WTC11 (cell line): ENCODE results near the gene ADAP1. TPM values are rescaled to one million over a fixed set of nuclear protein-coding genes. Genes with fewer than 3 reads are reported as not detected.

Experiments used
- ATAC-seq: fragments of 200-7000 bp; cut with Tn5 transposase; 2 replicates; pipeline ENCODE4 v1.10.0; 2021; ENCODE audit warnings: mild to moderate bottlenecking, moderate library complexity
- CTCF ChIA-PET: fragments of 300-600 bp; sonication (Branson Sonifier 250); formaldehyde crosslinking; loops from one replicate; lab custom pipeline; 2021; ENCODE audit warnings: antibody characterized with exemption; lab: Charles Lee
- POLR2A ChIA-PET: fragments of 350-600 bp; sonication (Branson Sonifier 250); formaldehyde crosslinking; loops from one replicate; lab custom pipeline; 2021; ENCODE audit warnings: antibody characterized with exemption; lab: Charles Lee
- DNase-seq: peaks from one replicate; pipeline ENCODE4 v3.0.0; 2021; ENCODE audit warnings: low spot score
- H3K27ac Mint-ChIP-seq: 2 replicates; pipeline ENCODE4 v1.8.0; 2021; ENCODE audit warnings: mixed read lengths
- H3K27me3 Mint-ChIP-seq: 2 replicates; pipeline ENCODE4 v1.8.0; 2021; ENCODE audit warnings: low read depth, mild to moderate bottlenecking, moderate library complexity, mixed read lengths
- H3K36me3 Mint-ChIP-seq: 2 replicates; pipeline ENCODE4 v1.8.0; 2021; ENCODE audit warnings: mixed read lengths
- H3K4me1 Mint-ChIP-seq: 2 replicates; pipeline ENCODE4 v1.8.0; 2022; ENCODE audit warnings: mixed read lengths
- H3K4me3 Mint-ChIP-seq: 2 replicates; pipeline ENCODE4 v1.8.0; 2021; ENCODE audit warnings: mild to moderate bottlenecking, moderate library complexity, mixed read lengths
- H3K9me3 Mint-ChIP-seq: 2 replicates; pipeline ENCODE4 v1.8.0; 2021; ENCODE audit warnings: mixed read lengths
- ZNF232 ChIP-seq: sonication (generic); formaldehyde crosslinking; IDR thresholded peaks from 2 replicates; pipeline ENCODE4 v1.8.0; 2022; ENCODE audit warnings: mild to moderate bottlenecking, missing genetic modification reagents
- ZNF671 ChIP-seq: fragments of 250-450 bp; sonication (Bioruptor Pico); IDR thresholded peaks from 2 replicates; pipeline ENCODE4 v1.8.0; 2021; ENCODE audit warnings: mild to moderate bottlenecking
- total RNA-seq: library from RNA; stranded (reverse); gene quantifications from 3 replicates; pipeline ENCODE4 v1.2.3, GENCODE V29; 2021
- TF ChIP-seq, protein P1 (sequence below): sonication (generic); formaldehyde crosslinking; conservative IDR thresholded peaks from 2 replicates; pipeline ENCODE4 v1.8.1; 2023; ENCODE audit warnings: mild to moderate bottlenecking, low read depth, missing genetic modification reagents, moderate library complexity
- TF ChIP-seq, protein P2 (sequence below): sonication (generic); formaldehyde crosslinking; IDR thresholded peaks from 2 replicates; pipeline ENCODE4 v1.8.1; 2022; ENCODE audit warnings: missing genetic modification reagents, borderline replicate concordance
- TF ChIP-seq, protein P3 (sequence below): sonication (generic); formaldehyde crosslinking; IDR thresholded peaks from 2 replicates; pipeline ENCODE4 v1.8.1; 2023; ENCODE audit warnings: mild to moderate bottlenecking, missing genetic modification reagents, moderate library complexity
- TF ChIP-seq, protein P4 (sequence below): sonication (generic); formaldehyde crosslinking; IDR thresholded peaks from 2 replicates; pipeline ENCODE4 v1.8.0; 2022; ENCODE audit warnings: missing genetic modification reagents

The ADAP1 gene
- total RNA-seq, 1 experiment from 2014 or later = 4.3 TPM

DNA sequence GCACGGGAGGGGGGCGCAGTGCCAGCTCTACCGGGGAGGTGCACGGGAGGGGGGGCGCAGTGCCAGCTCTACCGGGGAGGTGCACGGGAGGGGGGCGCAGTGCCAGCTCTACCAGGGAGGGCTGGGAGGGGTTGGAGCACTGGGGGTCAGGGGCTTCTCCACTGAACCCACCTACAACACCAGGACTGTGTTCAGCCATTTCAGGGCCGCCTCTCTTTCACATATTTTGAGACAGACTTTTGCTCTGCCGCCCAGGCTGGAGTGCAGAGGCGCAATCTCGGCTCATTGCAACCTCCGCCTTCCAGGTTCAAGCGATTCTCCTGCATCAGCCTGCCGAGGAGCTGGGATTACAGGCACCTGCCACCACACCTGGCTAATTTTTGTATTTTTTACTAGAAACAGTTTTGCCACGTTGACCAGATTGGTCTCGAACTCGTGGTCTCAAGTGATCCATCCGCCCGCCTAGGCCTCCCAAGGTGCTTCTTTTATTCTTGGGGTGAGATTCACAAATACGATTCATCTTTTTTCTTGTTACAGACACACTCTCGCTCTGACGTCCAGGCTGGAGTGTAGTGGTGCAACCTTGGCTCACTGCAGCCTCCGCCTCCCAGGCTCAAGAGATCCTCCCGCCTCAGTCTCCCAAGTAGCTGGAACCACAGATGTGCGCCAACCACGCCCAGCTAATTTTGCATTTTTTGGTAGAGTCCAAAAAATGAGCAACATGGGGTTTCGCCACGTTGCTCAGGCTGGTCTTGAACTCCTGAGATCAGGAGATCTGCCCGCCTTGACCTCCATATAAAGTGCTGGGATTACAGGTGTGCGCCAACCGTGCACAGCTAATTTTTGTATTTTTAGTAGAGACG is 37.0 kb downstream of the ADAP1 start:
- TF ChIP-seq, protein P1, sequence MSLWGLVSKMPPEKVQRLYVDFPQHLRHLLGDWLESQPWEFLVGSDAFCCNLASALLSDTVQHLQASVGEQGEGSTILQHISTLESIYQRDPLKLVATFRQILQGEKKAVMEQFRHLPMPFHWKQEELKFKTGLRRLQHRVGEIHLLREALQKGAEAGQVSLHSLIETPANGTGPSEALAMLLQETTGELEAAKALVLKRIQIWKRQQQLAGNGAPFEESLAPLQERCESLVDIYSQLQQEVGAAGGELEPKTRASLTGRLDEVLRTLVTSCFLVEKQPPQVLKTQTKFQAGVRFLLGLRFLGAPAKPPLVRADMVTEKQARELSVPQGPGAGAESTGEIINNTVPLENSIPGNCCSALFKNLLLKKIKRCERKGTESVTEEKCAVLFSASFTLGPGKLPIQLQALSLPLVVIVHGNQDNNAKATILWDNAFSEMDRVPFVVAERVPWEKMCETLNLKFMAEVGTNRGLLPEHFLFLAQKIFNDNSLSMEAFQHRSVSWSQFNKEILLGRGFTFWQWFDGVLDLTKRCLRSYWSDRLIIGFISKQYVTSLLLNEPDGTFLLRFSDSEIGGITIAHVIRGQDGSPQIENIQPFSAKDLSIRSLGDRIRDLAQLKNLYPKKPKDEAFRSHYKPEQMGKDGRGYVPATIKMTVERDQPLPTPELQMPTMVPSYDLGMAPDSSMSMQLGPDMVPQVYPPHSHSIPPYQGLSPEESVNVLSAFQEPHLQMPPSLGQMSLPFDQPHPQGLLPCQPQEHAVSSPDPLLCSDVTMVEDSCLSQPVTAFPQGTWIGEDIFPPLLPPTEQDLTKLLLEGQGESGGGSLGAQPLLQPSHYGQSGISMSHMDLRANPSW (CRISPR knock-in tag) = no peak
- no peak for TF ChIP-seq ZNF671 (CRISPR knock-in tag)
- TF ChIP-seq, protein P2, sequence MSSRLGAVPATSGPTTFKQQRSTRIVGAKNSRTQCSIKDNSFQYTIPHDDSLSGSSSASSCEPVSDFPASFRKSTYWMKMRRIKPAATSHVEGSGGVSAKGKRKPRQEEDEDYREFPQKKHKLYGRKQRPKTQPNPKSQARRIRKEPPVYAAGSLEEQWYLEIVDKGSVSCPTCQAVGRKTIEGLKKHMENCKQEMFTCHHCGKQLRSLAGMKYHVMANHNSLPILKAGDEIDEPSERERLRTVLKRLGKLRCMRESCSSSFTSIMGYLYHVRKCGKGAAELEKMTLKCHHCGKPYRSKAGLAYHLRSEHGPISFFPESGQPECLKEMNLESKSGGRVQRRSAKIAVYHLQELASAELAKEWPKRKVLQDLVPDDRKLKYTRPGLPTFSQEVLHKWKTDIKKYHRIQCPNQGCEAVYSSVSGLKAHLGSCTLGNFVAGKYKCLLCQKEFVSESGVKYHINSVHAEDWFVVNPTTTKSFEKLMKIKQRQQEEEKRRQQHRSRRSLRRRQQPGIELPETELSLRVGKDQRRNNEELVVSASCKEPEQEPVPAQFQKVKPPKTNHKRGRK (CRISPR knock-in tag) = no peak
- ATAC-seq (no peak), DNase-seq (peak; percentile 8)
- Mint-ChIP-seq H3K4me1 (no peaks in the 10 kb centered on the region), H3K36me3 (no peaks in the 10 kb centered on the region), H3K4me3 (no peak overlapping the region), H3K27ac (no peak overlapping the region), H3K27me3 (no peaks in the 10 kb centered on the region), H3K9me3 (no peaks in the 10 kb centered on the region)
- POLR2A ChIA-PET = no interaction called here
- CTCF ChIA-PET = interaction anchor here (1.0 kb wide), 1 partner anchor 76 kb away, joined by 3 read pairs; no protein-coding TSS in a partner anchor

DNA sequence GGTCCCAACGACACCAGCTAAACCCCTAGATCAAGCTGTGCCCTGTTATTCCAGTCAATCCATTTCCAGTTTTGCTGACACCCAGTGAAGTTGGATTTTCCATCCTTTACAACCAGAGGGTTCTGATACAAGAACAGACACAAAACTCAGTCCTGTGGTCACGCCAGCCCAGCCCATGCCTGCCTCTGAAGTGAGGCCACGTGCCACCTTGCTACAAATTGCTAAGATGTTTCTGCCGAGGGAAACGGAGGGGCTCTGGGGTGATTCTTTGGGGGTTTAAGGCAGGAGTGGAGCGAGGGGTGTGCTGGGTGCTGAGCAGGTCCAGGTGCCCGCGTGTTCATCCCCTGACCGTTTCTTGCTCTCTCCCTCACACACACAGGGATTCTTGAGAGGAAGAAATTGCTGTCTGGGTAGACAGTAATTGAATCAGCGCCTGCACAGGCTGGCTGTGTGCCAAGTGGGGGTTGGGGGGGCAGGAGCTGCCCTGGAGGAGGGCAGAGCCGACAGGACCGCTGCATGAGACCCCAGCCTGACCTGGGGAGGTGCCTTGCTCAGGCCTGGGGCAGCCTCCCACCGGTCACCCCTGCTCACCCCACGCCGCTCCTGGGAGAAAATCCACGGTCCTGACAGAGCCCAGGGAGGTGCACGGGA is 38.1 kb downstream of the ADAP1 start:
- Mint-ChIP-seq H3K4me1 (no peaks in the 10 kb centered on the region), H3K36me3 (no peaks in the 10 kb centered on the region), H3K27me3 (no peaks in the 10 kb centered on the region), H3K27ac (no peak overlapping the region), H3K9me3 (no peaks in the 10 kb centered on the region), H3K4me3 (no peak overlapping the region)
- POLR2A ChIA-PET = no interaction called here
- TF ChIP-seq, protein P3, sequence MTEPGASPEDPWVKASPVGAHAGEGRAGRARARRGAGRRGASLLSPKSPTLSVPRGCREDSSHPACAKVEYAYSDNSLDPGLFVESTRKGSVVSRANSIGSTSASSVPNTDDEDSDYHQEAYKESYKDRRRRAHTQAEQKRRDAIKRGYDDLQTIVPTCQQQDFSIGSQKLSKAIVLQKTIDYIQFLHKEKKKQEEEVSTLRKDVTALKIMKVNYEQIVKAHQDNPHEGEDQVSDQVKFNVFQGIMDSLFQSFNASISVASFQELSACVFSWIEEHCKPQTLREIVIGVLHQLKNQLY (CRISPR knock-in tag) = no peak
- TF ChIP-seq, protein P4, sequence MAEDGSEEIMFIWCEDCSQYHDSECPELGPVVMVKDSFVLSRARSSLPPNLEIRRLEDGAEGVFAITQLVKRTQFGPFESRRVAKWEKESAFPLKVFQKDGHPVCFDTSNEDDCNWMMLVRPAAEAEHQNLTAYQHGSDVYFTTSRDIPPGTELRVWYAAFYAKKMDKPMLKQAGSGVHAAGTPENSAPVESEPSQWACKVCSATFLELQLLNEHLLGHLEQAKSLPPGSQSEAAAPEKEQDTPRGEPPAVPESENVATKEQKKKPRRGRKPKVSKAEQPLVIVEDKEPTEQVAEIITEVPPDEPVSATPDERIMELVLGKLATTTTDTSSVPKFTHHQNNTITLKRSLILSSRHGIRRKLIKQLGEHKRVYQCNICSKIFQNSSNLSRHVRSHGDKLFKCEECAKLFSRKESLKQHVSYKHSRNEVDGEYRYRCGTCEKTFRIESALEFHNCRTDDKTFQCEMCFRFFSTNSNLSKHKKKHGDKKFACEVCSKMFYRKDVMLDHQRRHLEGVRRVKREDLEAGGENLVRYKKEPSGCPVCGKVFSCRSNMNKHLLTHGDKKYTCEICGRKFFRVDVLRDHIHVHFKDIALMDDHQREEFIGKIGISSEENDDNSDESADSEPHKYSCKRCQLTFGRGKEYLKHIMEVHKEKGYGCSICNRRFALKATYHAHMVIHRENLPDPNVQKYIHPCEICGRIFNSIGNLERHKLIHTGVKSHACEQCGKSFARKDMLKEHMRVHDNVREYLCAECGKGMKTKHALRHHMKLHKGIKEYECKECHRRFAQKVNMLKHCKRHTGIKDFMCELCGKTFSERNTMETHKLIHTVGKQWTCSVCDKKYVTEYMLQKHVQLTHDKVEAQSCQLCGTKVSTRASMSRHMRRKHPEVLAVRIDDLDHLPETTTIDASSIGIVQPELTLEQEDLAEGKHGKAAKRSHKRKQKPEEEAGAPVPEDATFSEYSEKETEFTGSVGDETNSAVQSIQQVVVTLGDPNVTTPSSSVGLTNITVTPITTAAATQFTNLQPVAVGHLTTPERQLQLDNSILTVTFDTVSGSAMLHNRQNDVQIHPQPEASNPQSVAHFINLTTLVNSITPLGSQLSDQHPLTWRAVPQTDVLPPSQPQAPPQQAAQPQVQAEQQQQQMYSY (CRISPR knock-in tag) = peak; percentile 38
- CTCF ChIA-PET = no interaction called here
- no peak for DNase-seq
- ATAC-seq = no peak

DNA sequence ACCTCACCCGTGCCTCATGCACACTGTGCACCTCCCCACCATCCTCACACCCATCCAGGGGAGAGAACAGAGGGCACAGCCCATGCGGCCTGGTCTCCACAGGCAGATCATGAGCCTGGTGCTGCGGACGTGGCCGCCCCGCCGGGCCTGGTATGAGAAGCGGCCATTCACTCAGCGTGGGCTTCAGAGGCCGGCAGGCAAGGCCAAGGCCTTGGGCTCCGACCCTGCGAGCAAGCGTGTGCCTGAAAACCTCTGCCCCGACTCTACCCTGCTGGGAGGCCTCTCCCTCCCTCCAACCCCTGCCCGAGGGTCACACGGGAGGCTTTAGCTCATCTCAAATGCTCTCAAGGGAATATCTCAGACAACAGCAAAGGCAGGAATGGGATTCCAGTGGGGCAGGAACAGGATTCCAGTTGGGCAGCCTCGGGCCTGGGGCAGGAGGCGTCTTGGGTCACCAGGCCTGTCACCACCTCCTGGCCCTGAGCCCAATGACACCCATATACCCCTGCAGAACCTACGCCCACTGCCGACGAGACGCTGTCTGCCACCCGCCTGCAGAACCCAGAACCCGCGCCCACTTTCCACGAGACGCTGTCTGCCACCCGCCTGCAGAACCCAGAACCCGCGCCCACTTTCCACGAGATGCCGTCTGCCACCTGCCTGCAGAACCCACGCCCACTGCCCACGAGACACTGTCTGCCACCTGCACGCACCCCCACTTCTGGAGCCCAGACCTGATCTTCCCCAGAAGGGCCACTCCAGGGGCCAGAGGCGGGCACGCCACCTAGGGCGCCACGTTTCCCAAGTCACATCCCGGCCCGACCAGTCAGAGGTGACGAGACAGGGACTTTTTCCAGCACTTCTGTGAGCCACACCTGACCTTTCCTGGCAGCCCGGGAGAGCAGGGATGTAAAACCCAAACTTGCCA is 38.9 kb downstream of the ADAP1 start:
- Mint-ChIP-seq H3K9me3 (no peaks in the 10 kb centered on the region), H3K36me3 (no peaks in the 10 kb centered on the region), H3K27me3 (no peaks in the 10 kb centered on the region)
- TF ChIP-seq ZNF232 (CRISPR knock-in tag) = no peak
- TF ChIP-seq, protein P4 (CRISPR knock-in tag) = peak; percentile 41; the same call in 1 of the 2 replicates
- TF ChIP-seq, all 79 proteins: peak for 1
- ATAC-seq (no peak), DNase-seq (no peak)
- Mint-ChIP-seq H3K27ac (no peak overlapping the region), H3K4me1 (0 out of 2 replicates have a peak, but pooled peaks cover under 1% of the 10 kb centered on the region), H3K4me3 (no peak overlapping the region)
- ChIA-PET CTCF (no interaction called here), POLR2A (no interaction called here)
